Hepatic stellate cell (primary cell): Measurements from ENCODE around the gene SORL1.

Experiments
- DNase-seq: peaks from one replicate; pipeline ENCODE4 v3.0.0; 2011; ENCODE audit warnings: low spot score

Gene SORL1

GRCh38 chr11:121426476-121427399, 25.4 kb upstream of the SORL1 start:
- no peak for DNase-seq

GRCh38 chr11:121427400-121427744, 24.7 kb upstream of the SORL1 start:
- DNase-seq: no peak

- DNase-seq: no peak
These were observed 22.6 kb upstream of the SORL1 start for GRCh38 chr11:121429556-121429955.

GRCh38 chr11:121431820-121432526, 20.1 kb upstream of the SORL1 start:
- no peak for DNase-seq

- DNase-seq: no peak
These were observed 17.0 kb upstream of the SORL1 start for GRCh38 chr11:121435132-121435531.

- no peak for DNase-seq
These were observed 16.3 kb upstream of the SORL1 start for GRCh38 chr11:121435551-121436511.

- DNase-seq: no peak
These were observed 15.0 kb upstream of the SORL1 start for GRCh38 chr11:121437018-121437685.

GRCh38 chr11:121437686-121438078, 14.4 kb upstream of the SORL1 start:
- no peak for DNase-seq

GRCh38 chr11:121439337-121439736, 12.8 kb upstream of the SORL1 start:
- DNase-seq: no peak

- DNase-seq: no peak
These were observed 12.4 kb upstream of the SORL1 start for GRCh38 chr11:121439759-121440158.

- DNase-seq: no peak
These were observed 10.6 kb upstream of the SORL1 start for GRCh38 chr11:121441521-121441920.

- no peak for DNase-seq
These were observed 8.3 kb upstream of the SORL1 start for GRCh38 chr11:121443688-121444275.

- DNase-seq: no peak
These were observed 7.6 kb upstream of the SORL1 start for GRCh38 chr11:121444526-121444925.

GRCh38 chr11:121445071-121445768, 6.9 kb upstream of the SORL1 start:
- no peak for DNase-seq

- DNase-seq: no peak
These were observed 5.4 kb upstream of the SORL1 start for GRCh38 chr11:121446752-121447156.

GRCh38 chr11:121448011-121448410, 4.1 kb upstream of the SORL1 start:
- DNase-seq: no peak

GRCh38 chr11:121448431-121448941, 3.6 kb upstream of the SORL1 start:
- DNase-seq: no peak

GRCh38 chr11:121449123-121449522, 3.0 kb upstream of the SORL1 start:
- DNase-seq: no peak

- no peak for DNase-seq
These were observed 2.5 kb upstream of the SORL1 start for GRCh38 chr11:121449626-121450025.

GRCh38 chr11:121450401-121450800, 1.7 kb upstream of the SORL1 start:
- DNase-seq: no peak
